Activated T-cell treated with anti-CD3 and anti-CD28 coated beads, Interleukin-2, amount 50 U/mL, for 24 hours (primary cell): ENCODE measurements around the gene PKN3.
"Not testable (repeated sequence)": the region's sequence is repeated elsewhere in the genome, so short reads cannot be mapped to it uniquely, and the experiment has no call there.

Experiments used
- DNase-seq: peaks from one replicate; pipeline ENCODE4 v3.0.0-alpha.2; 2020
- H3K27ac Mint-ChIP-seq: 2 replicates; pipeline ENCODE4 v1.8.0; 2020; ENCODE audit warnings: mild to moderate bottlenecking, mixed read lengths
- H3K27me3 Mint-ChIP-seq: 2 replicates; pipeline ENCODE4 v1.8.0; 2020; ENCODE audit warnings: mixed read lengths
- H3K36me3 Mint-ChIP-seq: 2 replicates; pipeline ENCODE4 v1.8.0; 2020; ENCODE audit warnings: low read depth, mixed read lengths
- H3K4me1 Mint-ChIP-seq: 2 replicates; pipeline ENCODE4 v1.8.0; 2020; ENCODE audit warnings: low read depth, mixed read lengths
- H3K4me3 Mint-ChIP-seq: 2 replicates; pipeline ENCODE4 v1.8.0; 2020; ENCODE audit warnings: mild to moderate bottlenecking, moderate library complexity, mixed read lengths
- H3K9me3 Mint-ChIP-seq: 2 replicates; pipeline ENCODE4 v1.8.0; 2020; ENCODE audit warnings: mixed read lengths

Gene PKN3

GRCh38 chr9:128702445-128702948, at the start of gene PKN3:
Gene PKN3 (plus strand): TSS chr9:128702503. CDS start chr9:128702916, 413 bp downstream.
- no peaks in the 10 kb centered on the region for H3K9me3 Mint-ChIP-seq

GRCh38 chr9:128653908-128654307, 48.4 kb upstream of the PKN3 start:
- Mint-ChIP-seq H3K9me3 (no peaks in the 10 kb centered on the region), H3K4me1 (peaks cover 6% of the 10 kb centered on the region), H3K27ac (peak overlapping the region; percentile 8), H3K36me3 (peaks cover 6% of the 10 kb centered on the region), H3K4me3 (no peak overlapping the region), H3K27me3 (no peaks in the 10 kb centered on the region)
- DNase-seq = no peak

More at GRCh38 chr9:128702445-128702948, at the start of gene PKN3:
- Mint-ChIP-seq H3K27ac (peak within 1 kb of the TSS; percentile 70), H3K4me1 (peaks cover 16% of the 10 kb centered on the region), H3K27me3 (no peaks in the 10 kb centered on the region), H3K4me3 (peak within 1 kb of the TSS; percentile 76), H3K36me3 (peaks cover 5% of the 10 kb centered on the region)
- peak; percentile 91 for DNase-seq

- H3K4me1 Mint-ChIP-seq = peaks cover 6% of the 10 kb centered on the region
- H3K36me3 Mint-ChIP-seq = peaks cover 6% of the 10 kb centered on the region
- no peak for DNase-seq
- no peaks in the 10 kb centered on the region for H3K27me3 Mint-ChIP-seq
- H3K4me3 Mint-ChIP-seq = peak overlapping the region; percentile 78
- no peaks in the 10 kb centered on the region for H3K9me3 Mint-ChIP-seq
- H3K27ac Mint-ChIP-seq = no peak overlapping the region
Observed at GRCh38 chr9:128654481-128654880, 47.8 kb upstream of the PKN3 start.

- DNase-seq = peak; percentile 98
- H3K27ac Mint-ChIP-seq = peak within 1 kb of the TSS; percentile 100
- H3K36me3 Mint-ChIP-seq = peaks cover 6% of the 10 kb centered on the region
- H3K4me1 Mint-ChIP-seq = peaks cover 6% of the 10 kb centered on the region
- H3K4me3 Mint-ChIP-seq = peak within 1 kb of the TSS; percentile 78
- H3K27me3 Mint-ChIP-seq = no peaks in the 10 kb centered on the region
- H3K9me3 Mint-ChIP-seq = no peaks in the 10 kb centered on the region
Observed at GRCh38 chr9:128656416-128657343, 45.6 kb upstream of the PKN3 start, which contains the start of gene DYNC2I2. Gene DYNC2I2 (minus strand): TSS chr9:128656847. CDS start chr9:128656726, 121 bp downstream.

GRCh38 chr9:128657344-128657704, 45.0 kb upstream of the PKN3 start:
- no peak for DNase-seq
- Mint-ChIP-seq H3K27ac (peak overlapping the region; percentile 100), H3K4me3 (peak overlapping the region; percentile 78), H3K27me3 (no peaks in the 10 kb centered on the region), H3K4me1 (peaks cover 6% of the 10 kb centered on the region), H3K9me3 (no peaks in the 10 kb centered on the region), H3K36me3 (peaks cover 6% of the 10 kb centered on the region)

GRCh38 chr9:128657796-128658195, 44.5 kb upstream of the PKN3 start:
- H3K9me3 Mint-ChIP-seq = no peaks in the 10 kb centered on the region
- H3K27me3 Mint-ChIP-seq = no peaks in the 10 kb centered on the region
- peak overlapping the region; percentile 78 for H3K4me3 Mint-ChIP-seq
- H3K27ac Mint-ChIP-seq = peak overlapping the region; percentile 100
- DNase-seq = no peak
- H3K4me1 Mint-ChIP-seq = peaks cover 6% of the 10 kb centered on the region
- H3K36me3 Mint-ChIP-seq = peaks cover 6% of the 10 kb centered on the region

- H3K27ac Mint-ChIP-seq, H3K9me3 Mint-ChIP-seq, DNase-seq, H3K4me3 Mint-ChIP-seq, H3K36me3 Mint-ChIP-seq, H3K27me3 Mint-ChIP-seq, H3K4me1 Mint-ChIP-seq: not testable (repeated sequence)
Observed at GRCh38 chr9:128666481-128666941, 35.8 kb upstream of the PKN3 start.

- Mint-ChIP-seq H3K9me3 (no peaks in the 10 kb centered on the region), H3K27me3 (no peaks in the 10 kb centered on the region), H3K4me1 (no peaks in the 10 kb centered on the region), H3K27ac (no peak overlapping the region), H3K36me3 (no peaks in the 10 kb centered on the region), H3K4me3 (no peak overlapping the region)
- DNase-seq = no peak
Observed at GRCh38 chr9:128669786-128670185, 32.5 kb upstream of the PKN3 start.

- Mint-ChIP-seq H3K4me3 (no peak overlapping the region), H3K27me3 (no peaks in the 10 kb centered on the region), H3K4me1 (no peaks in the 10 kb centered on the region), H3K9me3 (no peaks in the 10 kb centered on the region), H3K27ac (no peak overlapping the region), H3K36me3 (peaks cover 13% of the 10 kb centered on the region)
- DNase-seq = no peak
Observed at GRCh38 chr9:128675382-128675781, 26.9 kb upstream of the PKN3 start.

- Mint-ChIP-seq H3K27me3 (no peaks in the 10 kb centered on the region), H3K4me3 (no peak overlapping the region), H3K4me1 (peaks cover 4% of the 10 kb centered on the region), H3K36me3 (peaks cover 17% of the 10 kb centered on the region), H3K9me3 (no peaks in the 10 kb centered on the region), H3K27ac (no peak overlapping the region)
- DNase-seq = no peak
Observed at GRCh38 chr9:128677794-128678193, 24.5 kb upstream of the PKN3 start.

GRCh38 chr9:128683340-128684064, 18.8 kb upstream of the PKN3 start:
- Mint-ChIP-seq H3K27ac (peak overlapping the region; percentile 94), H3K36me3 (peaks cover 34% of the 10 kb centered on the region), H3K27me3 (no peaks in the 10 kb centered on the region), H3K9me3 (no peaks in the 10 kb centered on the region), H3K4me1 (peaks cover 50% of the 10 kb centered on the region), H3K4me3 (peak overlapping the region; percentile 93)
- peak; percentile 65 for DNase-seq

GRCh38 chr9:128684065-128684324, 18.3 kb upstream of the PKN3 start:
- no peak for DNase-seq
- Mint-ChIP-seq H3K4me3 (peak overlapping the region; percentile 93), H3K4me1 (peaks cover 51% of the 10 kb centered on the region), H3K27ac (peak overlapping the region; percentile 94), H3K36me3 (peaks cover 34% of the 10 kb centered on the region), H3K9me3 (no peaks in the 10 kb centered on the region), H3K27me3 (no peaks in the 10 kb centered on the region)

GRCh38 chr9:128684325-128685199, 17.7 kb upstream of the PKN3 start:
- Mint-ChIP-seq H3K27me3 (no peaks in the 10 kb centered on the region), H3K4me1 (peaks cover 51% of the 10 kb centered on the region), H3K27ac (peak overlapping the region; percentile 94), H3K9me3 (no peaks in the 10 kb centered on the region), H3K4me3 (peak overlapping the region; percentile 93), H3K36me3 (peaks cover 34% of the 10 kb centered on the region)
- peak; percentile 82 for DNase-seq
